PFSK-1 (cell line): ENCODE measurements around the gene MYL3.

Experiments used
- FOXP2 ChIP-seq: optimal IDR thresholded peaks from 2 replicates; pipeline ENCODE3; 2011; ENCODE audit warnings: borderline replicate concordance, control low read depth, inconsistent platforms; ENCODE audit not compliant: insufficient read depth; ENCODE audit errors: extremely low read length, extremely low read depth
- POLR2AphosphoS5 ChIP-seq: IDR thresholded peaks from 2 replicates; pipeline ENCODE4 v1.6.1; 2012; ENCODE audit warnings: low read depth, mild to moderate bottlenecking, control low read depth, low read length, moderate library complexity
- SIN3A ChIP-seq: IDR thresholded peaks from 2 replicates; pipeline ENCODE4 v1.6.1; 2012; ENCODE audit warnings: mild to moderate bottlenecking, low read length, moderate library complexity, borderline replicate concordance; ENCODE audit not compliant: insufficient read depth
- TAF1 ChIP-seq: IDR thresholded peaks from 2 replicates; pipeline ENCODE4 v1.6.1; 2012; ENCODE audit warnings: low read length, control low read depth, borderline replicate concordance; ENCODE audit not compliant: insufficient read depth
- TF ChIP-seq, protein P1 (sequence below), 2 experiments: IDR thresholded peaks; 2 replicates each; pipeline versions ENCODE4 v1.6.1 to v1.8.0; 2011 to 2012; ENCODE audit warnings: low read depth in 2 of 2, low read length in 2 of 2, control low read depth in 1 of 2, inconsistent platforms in 1 of 2, mild to moderate bottlenecking in 1 of 2, moderate library complexity in 1 of 2; ENCODE audit not compliant: insufficient read depth in 1 of 2

MYL3 gene

DNA sequence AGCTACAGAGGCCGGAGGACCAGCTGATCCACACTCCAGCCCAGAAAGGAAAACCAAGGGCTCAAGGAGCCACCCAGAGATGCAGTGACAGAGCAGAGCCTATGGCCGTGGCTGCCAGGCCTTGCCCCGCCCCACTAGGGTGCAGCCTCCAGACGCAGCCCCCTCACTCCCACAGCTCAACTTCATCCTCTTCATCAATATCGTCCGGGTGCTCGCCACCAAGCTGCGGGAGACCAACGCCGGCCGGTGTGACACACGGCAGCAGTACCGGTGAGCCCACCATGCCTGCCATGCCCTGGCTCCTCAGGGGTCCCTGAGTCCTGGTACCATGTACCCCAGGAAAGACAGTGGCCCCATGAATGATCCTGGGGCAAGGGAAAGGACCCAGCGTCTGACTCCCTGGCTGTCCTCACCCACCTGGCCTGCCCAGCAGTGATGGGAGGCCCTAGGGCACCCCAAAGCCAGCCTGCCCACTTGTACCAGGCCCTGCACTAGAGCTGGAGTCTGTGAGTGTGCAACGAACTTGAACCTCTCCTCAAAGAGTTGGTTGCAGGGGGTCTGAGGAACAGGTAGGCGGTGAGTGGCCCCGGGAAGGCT is 38.4 kb upstream of the MYL3 start:
- TF ChIP-seq SIN3A (no peak), FOXP2 (no peak), TAF1 (no peak), POLR2AphosphoS5 (no peak)
- TF ChIP-seq, protein P1, sequence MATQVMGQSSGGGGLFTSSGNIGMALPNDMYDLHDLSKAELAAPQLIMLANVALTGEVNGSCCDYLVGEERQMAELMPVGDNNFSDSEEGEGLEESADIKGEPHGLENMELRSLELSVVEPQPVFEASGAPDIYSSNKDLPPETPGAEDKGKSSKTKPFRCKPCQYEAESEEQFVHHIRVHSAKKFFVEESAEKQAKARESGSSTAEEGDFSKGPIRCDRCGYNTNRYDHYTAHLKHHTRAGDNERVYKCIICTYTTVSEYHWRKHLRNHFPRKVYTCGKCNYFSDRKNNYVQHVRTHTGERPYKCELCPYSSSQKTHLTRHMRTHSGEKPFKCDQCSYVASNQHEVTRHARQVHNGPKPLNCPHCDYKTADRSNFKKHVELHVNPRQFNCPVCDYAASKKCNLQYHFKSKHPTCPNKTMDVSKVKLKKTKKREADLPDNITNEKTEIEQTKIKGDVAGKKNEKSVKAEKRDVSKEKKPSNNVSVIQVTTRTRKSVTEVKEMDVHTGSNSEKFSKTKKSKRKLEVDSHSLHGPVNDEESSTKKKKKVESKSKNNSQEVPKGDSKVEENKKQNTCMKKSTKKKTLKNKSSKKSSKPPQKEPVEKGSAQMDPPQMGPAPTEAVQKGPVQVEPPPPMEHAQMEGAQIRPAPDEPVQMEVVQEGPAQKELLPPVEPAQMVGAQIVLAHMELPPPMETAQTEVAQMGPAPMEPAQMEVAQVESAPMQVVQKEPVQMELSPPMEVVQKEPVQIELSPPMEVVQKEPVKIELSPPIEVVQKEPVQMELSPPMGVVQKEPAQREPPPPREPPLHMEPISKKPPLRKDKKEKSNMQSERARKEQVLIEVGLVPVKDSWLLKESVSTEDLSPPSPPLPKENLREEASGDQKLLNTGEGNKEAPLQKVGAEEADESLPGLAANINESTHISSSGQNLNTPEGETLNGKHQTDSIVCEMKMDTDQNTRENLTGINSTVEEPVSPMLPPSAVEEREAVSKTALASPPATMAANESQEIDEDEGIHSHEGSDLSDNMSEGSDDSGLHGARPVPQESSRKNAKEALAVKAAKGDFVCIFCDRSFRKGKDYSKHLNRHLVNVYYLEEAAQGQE (IDR thresholded peaks at IDR 0.05; ENCODE audit: insufficient read depth in 1 of 2, low read depth in 2 of 2, low read length in 2 of 2), result no peak

DNA sequence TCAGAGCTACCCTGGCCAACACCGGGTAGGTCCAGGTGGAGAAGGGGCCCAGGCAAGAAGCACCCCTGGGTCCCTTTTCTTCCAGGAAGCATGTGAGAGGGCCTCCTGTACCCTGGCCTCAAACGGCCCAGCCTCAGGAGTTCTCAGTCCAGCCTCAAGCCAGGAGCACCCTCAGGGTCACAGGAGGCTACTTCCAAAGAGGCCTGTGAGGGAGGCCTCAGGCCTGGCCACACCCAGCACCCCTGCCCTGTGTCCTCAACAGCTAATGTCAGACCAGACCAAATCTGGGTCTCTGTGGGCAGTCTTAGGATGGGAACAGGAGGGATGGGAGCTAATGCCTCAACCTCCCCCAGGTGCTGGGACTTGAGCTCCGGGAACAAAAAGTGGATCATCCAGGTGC is 37.8 kb upstream of the MYL3 start:
- TF ChIP-seq, protein P1 (IDR thresholded peaks at IDR 0.05; ENCODE audit: insufficient read depth in 1 of 2, low read depth in 2 of 2, low read length in 2 of 2), result no peak
- TF ChIP-seq SIN3A (no peak), TAF1 (no peak), FOXP2 (no peak), POLR2AphosphoS5 (no peak)

DNA sequence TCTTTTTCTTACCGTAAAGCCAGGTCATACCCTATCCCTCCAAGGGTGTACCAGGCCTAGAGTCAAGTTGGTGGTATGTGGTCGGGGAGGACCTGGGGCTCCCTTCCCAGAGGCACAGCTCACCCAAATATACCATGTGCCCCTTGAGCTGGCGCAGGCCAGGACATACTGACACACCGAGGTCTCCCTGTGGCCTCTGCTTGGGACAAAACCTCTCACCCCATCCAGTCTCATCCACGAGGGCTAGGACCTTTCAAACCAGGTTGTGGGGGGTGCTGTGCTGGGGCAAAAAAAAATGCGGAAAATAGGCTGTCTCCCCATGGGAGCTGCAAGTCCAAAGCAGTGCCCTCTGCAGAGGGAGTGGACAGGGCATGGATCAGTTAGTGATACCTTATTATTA is 37.1 kb upstream of the MYL3 start:
- no peak for TF ChIP-seq SIN3A
- no peak for TF ChIP-seq POLR2AphosphoS5
- TF ChIP-seq, protein P1 (IDR thresholded peaks at IDR 0.05; ENCODE audit: insufficient read depth in 1 of 2, low read depth in 2 of 2, low read length in 2 of 2), result no peak
- no peak for TF ChIP-seq FOXP2
- no peak for TF ChIP-seq TAF1

DNA sequence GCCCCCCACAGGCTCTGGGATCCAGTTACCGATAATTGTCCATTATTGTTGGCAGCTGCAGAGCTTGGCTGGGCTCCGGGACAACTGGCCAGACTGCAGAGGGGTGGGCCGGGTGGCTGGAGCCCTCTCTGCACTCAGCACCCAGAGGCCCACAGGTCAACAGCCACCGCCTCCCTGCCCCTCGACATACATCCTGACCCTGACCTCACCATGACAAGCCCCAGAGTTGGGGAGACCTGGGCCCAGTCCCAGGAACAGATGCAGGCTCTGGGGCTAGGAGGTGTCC is 36.7 kb upstream of the MYL3 start:
- no peak for TF ChIP-seq FOXP2
- no peak for TF ChIP-seq POLR2AphosphoS5
- no peak for TF ChIP-seq TAF1
- TF ChIP-seq, protein P1 (IDR thresholded peaks at IDR 0.05; ENCODE audit: insufficient read depth in 1 of 2, low read depth in 2 of 2, low read length in 2 of 2), result no peak
- no peak for TF ChIP-seq SIN3A
